UCSD-AML1 (cell line): ENCODE results near the gene SLC8A3.

Experiments used
- DNase-seq: peaks from one replicate; lab custom pipeline; 2025; ENCODE audit not compliant: unreplicated experiment; lab: John Stamatoyannopoulos, UW

Gene SLC8A3

DNA sequence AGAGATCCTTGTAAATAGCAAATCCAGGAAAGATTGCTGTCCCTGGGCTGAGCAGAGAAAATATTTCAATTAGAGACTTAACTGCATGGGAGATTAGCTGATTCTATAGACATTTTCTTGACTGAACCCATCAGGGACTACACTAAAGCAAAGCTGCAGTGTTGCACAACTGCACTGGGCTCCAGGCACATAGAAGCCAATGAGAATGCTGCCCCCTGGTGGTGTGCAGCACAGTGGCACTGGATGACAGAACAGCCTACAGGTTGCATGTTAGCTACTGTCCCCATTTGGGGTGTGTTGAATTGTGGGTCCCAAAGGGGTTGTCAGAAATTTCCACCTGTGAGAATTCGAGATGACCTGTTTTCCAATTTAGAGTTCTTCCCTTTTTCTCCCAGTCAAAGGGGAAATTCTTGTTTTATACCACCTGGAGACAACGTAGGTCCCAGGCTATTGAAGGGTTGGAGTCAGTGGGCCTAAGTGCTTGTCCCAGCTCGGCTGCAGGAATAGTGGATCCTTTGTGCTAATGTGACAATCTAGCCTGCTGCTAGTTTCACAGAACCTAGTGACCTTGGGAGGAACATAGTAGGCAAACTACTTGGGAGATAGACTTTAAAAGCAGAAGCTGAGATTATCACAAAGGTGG lies 114.7 kb downstream of the SLC8A3 start:
- peak; percentile 42 for DNase-seq

DNA sequence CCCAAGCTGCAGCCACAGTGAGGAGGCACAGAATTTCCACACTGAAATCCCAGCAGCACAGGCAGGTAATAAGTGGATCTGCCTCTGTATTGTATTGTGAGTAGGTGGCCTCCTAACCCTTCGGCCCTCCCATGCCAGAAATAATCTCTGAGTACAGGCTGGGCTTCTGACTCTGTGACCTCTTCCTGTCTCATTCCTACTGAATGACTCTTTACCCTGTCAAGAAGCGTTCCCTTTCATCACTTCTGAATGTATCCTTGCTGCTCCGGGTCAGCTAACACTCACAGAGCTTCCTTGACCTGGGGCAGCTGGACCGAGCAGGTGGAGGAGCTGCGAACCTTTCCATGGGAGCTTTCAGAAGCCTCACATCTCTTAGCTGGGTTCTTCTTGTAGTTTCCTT lies 119.6 kb downstream of the SLC8A3 start:
- no peak for DNase-seq

DNA sequence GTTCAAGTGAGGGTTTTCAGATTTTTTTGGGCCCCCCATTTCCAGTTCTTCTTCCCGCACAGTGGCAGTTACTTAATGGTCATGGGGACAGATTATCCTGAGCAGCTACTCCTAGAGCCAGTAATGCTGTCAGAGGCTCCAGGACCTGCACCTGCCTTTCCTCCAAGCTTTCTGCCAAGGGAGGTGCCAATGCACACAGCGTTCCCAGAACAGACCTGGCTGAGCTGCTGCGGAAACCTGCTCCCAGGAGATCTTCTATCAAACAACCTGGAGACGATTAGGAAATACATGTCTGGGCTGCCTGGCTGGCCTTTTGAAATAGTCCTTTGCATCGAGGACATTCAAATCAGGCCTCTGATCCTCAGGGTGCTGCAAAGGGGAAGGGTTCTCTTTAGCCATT lies 120.9 kb downstream of the SLC8A3 start:
- DNase-seq, result no peak

DNA sequence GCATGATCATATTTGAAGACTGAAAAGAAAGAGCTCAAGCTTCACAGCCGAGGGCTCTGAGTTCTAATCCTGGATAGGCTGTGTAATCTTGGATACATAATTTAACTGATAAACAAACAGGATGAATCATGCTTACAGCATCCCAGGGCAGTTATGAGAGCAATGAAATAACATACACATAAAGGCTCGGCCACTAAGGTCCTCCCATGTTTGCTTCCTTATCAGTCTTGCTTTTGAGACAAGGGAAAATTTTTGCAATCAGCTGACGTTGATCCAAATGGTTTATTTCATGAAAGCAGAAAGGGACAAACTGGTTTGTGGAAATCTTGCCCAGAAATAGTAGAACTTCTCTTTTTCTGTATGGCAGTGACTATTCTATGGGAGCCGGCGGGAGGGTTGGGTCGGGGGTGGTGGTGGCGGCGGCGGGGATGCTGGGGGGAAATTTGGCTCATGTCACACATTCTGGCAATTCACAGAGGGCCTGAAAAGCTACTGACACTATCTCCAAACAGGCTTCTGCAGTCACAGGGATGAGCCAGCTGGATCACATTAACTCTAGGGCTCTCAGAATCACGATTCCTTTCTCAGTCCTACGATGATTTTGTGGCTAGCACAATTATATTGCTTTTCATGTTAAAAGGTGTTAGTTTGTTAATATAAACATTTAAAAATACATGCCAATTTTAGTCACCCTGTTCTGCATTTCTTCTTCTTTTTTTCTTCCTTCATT lies 124.5 kb downstream of the SLC8A3 start:
- DNase-seq, result no peak

DNA sequence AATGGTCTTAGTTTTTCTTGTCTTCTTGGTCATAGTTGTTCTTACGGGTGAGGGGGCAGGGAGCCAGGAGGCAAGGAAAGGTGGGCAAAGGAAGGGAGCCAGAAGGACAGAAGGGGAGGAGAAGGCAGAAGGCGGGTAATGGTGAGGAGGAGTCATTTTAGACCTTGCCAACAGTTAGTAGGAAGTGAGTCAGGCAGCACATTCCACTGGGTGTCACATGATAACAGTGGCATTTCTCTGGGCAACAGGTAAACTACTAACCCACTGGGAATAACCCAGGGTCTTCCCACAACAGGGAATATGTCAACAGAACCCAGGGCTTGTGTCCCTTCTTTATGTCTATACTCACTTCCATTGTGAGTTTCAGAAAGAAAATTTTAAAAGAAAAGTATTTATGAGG lies 127.6 kb downstream of the SLC8A3 start:
- no peak for DNase-seq

DNA sequence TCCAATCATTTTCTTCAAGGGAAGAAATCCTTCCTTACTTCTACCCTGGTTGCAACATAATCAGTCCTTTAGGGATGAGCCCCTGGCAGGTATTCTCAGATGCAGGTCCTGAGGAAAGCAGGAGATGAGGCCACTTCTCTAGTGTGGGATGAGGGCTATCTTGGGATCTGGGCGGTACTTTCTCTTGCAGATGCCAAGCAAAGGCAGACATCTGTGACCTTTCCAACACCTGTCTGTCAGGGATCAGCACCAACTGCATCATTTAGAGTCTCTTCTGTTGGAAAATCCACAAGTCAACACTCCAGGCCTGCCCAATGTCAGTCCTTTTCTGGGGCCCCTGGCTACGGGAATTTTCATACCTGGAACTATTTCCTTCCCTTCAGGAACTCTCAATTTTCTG lies 129.2 kb downstream of the SLC8A3 start:
- no peak for DNase-seq

DNA sequence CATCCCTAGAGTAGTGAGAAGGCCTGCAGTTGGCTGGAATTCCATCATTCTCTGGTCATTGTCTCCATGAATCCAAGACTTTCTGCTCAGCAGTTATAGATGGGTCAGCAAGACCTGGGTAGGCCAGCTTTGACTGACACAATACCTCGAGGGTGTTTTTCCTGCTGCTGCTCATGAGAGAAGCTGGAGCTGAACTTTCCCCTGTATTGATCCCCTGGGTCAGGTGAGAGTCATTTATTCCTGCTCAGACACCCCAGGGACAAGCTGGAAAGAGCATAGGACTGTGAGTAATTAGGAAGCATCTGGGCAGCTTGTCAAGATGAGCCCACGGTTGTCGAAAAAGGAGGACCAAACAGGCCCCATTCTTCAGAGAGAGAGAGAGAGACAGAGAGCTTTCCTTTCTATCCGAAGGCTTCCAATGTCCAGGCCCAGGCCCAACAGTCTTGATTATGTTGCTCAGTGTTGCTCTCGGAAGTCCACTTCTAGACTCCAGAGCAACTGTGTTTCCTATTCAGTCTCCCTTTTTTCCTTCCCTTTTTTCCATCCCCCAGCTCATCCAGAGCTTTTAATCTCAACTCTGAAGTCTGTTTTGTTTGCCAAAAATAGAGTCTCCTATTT lies 131.1 kb downstream of the SLC8A3 start:
- DNase-seq, result no peak

DNA sequence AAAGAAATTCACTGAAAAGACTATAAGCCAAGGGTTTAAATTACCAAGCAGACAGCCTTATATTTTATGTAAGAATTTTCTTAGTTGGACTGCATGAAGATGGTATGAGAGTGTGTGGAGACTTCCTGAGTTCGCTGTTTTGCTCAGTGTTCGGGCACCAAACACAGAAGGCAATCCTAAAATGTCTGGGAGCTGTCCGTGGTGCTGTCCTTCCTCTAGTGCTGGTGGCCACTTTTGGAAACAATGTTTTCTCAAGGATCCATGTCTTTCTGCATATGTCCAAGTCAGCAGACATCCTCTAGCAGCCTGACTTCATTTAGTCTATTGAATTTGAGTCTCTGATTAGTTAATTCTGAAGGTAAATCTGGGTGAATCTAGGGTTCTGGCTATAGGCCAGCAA lies 135.8 kb downstream of the SLC8A3 start:
- peak; percentile 14 for DNase-seq

DNA sequence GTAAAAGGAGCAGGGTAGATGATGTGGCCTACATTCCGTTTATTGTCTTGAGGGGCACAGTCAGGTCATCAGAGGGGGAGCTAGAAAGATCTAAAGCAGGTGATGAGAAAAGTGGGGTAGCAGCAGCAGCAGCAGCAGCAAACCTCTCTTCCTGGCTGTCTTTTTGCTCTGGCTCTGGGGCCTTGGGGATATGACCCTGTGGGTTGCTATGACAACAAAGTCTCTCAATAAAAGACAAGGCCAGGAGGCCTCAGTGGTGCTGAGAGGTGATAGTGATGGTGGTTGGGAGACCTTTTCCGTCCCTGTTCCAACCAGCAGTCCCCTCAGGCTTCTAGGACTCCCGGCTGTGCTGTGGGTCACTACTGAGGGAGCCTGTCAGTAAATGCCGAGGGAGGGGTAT lies 138.6 kb downstream of the SLC8A3 start:
- DNase-seq, result no peak

DNA sequence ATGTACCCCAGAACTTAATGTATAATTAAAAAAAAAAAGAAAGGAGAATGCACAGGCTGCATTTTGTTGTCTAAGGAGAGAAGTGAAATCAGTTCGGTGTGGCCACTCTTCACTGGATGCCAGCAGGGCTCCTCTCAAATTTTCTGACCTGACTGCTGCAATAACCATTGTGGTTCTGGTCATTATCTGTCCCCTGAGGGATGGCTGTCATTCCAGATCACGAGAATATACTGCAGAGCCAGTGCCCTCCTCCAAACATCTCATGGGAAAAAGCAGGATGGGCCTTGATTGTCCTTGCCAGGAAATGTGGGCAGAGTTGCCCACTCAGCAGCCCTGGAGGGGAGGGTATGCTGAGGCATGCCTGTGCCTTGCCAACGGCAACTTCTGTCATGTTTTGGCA lies 139.1 kb downstream of the SLC8A3 start:
- DNase-seq, result no peak

DNA sequence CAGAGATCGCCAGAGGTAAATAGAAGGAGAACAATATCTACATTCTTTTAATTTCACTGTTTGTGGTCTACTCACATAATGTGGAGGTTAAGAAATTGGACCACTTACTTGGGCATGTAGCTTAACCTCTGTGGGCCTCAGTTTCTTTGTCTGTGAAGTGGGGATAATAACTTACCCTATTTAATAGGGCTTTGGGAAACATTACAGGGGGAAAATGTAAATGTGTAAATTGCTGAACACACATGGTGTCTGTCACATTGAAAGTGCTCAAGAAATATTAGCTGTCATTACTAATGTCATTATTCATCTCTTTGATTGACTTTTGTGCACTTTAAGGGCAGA lies 140.5 kb downstream of the SLC8A3 start:
- no peak for DNase-seq

DNA sequence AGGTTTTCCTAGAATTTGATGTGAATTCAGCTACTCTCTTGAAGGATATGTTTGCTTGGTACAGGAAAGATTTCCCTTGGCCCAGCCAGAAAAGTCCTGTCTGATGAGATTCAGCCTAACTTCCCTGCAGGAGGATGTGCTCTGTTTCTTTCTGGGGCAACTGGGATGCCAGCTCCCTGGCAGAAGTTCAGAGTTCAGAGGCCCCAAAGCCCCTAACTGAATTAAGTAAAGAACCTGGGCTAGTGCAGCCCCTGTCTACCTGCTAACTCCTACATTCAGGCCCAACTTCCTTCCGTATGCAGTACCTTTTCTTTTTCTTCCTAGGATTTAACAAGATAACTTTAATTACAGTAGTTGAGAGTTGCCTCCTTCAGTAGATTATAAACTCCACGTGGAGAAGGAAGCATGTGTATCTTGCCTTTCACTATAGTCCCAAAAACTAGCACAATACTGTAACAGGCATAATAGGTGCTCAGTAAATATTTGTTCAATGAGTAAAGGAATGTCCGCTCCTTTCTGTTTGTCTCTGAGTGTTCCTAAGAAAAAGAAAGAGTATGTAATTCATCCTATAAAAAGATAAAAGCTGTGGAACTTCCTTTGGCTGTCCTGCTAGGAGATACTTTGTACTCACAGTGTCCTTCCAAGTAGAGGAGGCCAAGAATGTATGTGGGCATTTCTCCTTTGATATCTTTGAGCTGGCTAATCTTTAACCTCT lies 141.0 kb downstream of the SLC8A3 start:
- DNase-seq, result no peak

DNA sequence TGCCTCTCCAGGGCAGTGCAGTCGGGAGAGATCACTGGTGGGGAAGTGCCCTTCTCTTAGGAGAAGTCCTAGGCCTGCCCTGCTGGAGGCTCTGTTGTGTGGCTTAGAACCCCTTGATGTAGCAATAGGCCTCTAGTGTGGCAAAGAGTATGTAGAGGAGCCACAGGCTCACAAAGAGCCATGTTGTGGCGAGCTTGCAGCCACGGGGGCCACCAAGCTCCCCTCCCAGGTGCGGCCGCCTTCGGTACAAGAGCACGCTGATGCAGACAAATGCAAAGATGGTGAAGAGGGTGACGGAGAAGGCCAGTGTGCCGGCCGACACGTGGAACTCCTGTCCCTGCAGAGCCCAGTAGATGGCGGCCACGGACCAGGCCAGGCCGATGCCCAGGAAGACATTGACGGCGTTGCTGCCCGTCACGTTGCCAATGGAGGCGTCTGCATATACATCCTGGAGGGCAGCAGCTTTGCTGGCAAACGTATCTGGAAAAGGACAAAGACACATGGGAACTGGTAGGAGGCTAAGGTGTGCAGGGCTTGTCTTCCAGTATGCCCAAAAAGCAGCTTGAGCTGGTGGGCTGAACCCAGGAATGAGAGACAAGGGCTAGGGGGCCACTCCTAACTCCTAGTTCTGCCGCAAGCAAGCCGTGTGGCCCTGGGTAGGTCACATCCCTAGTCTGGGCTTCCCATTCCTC lies 142.8 kb downstream of the SLC8A3 start:
- peak; percentile 49 for DNase-seq

DNA sequence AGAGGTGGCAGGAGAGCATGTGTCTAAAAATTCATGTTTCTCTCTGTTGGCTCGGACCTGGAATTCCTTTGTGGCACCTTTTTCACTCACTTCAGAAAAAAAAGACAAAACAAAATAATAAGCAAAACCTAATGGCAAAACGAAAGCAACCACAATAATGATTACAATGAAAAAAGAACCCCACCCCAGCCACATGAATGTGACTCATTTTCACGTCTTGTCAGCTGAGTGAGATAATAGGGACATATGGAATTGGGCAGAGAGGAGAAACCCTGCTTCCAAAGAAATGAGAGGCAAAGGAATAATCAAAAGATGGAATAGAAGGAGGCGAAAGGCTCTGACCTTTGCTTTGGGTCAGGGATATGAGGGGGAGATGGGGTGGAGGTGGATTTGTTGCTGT lies 143.4 kb downstream of the SLC8A3 start:
- DNase-seq, result no peak

DNA sequence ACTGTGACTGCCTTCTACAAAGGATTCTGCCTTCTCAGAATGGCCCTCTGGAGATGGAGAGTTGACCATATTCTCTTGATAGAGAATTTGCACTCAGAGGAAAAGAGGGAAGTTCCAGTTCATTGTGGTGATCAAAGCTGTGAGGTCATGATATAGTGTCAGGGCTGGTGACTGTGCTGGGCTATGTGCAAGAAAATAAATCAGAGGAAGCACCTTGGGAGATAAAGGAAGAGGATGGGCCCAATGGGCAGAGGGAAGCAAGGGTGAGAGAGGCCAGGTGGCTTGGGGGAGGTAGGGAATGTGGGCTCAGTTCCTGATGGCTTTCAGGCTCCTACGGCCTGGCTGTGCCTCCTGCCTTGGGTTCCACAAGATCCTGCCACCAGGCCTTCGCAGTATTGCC lies 145.8 kb downstream of the SLC8A3 start:
- no peak for DNase-seq

DNA sequence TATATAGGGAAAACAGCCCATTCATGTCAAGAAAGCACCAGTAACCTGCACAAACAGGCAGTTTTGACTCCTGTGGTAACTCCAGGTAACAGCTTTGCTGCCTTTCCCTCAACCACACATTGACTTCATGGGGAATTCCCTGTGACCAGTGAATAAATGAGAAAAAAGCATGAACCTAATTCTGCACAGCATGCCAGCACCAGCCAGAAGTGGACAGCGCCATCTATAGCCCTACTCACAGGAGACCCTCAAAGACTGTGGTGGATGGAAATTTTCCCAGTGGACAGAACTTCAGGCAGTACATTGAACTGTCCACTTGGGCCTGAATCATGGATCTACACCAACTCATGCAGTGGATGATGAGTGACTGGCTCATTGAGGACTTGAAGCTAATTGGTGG lies 152.1 kb downstream of the SLC8A3 start:
- no peak for DNase-seq

DNA sequence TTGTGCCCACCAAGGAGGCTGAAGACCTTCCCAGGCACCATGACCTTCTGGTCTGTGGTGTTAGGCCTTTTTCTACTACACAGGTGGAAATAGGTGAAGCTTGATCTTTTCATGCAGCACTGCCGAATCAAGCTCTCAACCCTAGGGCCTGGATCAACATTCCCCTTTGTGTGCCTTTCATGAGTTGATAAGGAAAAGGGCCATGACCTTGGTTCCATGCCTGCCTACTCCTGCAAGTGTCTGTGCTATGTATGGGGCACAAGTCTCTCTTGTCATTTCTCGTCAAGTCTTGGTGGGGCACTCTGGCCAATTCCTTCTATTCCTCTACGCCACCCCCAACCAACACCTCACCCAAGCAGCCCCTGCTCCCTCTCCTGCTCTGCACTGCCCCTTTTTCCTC lies 154.5 kb downstream of the SLC8A3 start:
- no peak for DNase-seq

DNA sequence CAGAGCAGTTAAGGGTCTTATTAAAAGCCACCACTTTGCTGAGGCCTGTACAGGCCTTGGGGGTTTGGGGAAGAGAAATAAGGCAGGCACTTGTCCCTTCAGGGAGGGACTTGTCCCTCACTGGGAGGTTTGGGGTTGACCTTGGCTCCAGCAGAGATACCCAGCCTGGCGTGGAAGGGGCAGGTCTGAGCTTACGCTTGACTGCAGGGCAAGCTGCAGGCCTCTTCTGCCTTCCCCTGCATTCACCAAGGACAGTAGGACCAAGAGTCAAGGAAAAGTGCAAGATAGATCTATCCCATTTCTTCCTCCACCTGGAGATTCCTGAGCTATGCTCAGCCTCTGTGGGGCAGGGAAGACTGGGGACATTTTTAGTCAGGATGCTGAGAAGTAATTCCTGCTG lies 155.2 kb downstream of the SLC8A3 start:
- no peak for DNase-seq

DNA sequence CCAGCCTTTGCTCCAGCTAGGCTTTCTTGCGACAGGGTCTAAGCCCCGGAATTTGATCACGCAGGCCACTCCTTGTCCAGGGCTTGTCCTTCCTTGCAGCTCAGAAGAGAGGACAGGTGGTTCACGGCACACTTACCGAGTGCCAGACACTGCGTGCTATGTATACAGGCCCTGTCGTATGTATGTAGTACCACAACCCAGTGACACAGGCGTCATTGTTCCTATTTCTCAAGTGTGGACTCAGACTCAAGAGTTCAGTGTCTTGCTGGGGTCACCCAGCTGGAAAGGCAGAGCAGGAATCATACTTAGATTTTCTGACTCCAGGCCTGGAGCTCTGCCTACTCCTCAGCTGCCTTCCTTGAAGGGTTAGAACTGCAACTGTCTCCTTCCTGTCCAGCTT lies 155.6 kb downstream of the SLC8A3 start:
- no peak for DNase-seq

DNA sequence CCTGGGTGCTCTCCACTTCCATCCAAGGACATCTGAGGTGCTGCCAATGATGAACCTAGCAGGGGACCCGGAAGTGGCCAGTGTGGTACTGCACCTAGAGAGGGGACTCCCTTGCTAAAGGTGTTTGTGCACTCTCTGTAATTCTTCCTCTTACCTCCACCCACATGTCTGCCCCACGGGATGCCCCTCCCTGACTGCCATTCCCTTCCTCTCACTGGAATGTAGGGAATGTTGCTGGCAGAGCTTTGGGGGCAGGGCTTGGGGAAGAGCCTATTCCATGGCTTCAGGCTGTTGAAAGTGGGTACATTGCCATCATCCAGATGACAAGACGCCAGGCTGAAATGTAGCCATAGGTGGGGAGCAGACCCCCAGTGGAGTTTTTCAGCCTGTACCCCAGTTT lies 156.3 kb downstream of the SLC8A3 start:
- no peak for DNase-seq

DNA sequence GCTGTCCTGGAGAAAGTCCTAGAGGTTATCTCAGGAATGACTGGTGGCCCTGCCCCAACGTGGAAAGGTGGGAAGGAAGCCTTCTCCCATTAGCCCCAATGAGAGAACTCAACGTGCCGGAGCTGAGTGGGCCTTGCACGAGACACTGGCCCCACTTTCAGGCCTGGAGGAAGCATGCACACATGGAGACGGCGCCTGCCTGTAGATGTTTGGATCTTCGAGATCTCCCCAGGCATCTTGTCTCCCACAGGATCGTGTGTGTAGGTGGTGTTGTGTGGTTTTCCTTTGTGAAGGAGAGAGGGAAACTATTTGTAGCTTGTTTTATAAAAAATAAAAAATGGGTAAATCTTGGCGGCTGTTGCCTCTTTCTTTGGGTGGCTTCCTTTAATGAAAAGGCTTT lies 156.7 kb downstream of the SLC8A3 start:
- no peak for DNase-seq
